VCaP (cell line): Measurements from ENCODE around the gene PBX3.

Source experiments
- H3K27ac ChIP-seq: fragments of 450-650 bp; 2 replicates; pipeline ENCODE4 v1.5.1; 2017
- TF ChIP-seq, protein P1 (sequence below): fragments of 450-650 bp; conservative IDR thresholded peaks from 2 replicates; pipeline ENCODE4 v1.5.1; 2017; ENCODE audit warnings: mild to moderate bottlenecking, moderate library complexity

Gene PBX3

GRCh38 chr9:125707472-125707804 lies 39.7 kb upstream of the PBX3 start:
- peak overlapping the region; percentile 79 for H3K27ac ChIP-seq

GRCh38 chr9:125726456-125727132 lies 20.6 kb upstream of the PBX3 start:
- no peak overlapping the region for H3K27ac ChIP-seq
- TF ChIP-seq, protein P1, sequence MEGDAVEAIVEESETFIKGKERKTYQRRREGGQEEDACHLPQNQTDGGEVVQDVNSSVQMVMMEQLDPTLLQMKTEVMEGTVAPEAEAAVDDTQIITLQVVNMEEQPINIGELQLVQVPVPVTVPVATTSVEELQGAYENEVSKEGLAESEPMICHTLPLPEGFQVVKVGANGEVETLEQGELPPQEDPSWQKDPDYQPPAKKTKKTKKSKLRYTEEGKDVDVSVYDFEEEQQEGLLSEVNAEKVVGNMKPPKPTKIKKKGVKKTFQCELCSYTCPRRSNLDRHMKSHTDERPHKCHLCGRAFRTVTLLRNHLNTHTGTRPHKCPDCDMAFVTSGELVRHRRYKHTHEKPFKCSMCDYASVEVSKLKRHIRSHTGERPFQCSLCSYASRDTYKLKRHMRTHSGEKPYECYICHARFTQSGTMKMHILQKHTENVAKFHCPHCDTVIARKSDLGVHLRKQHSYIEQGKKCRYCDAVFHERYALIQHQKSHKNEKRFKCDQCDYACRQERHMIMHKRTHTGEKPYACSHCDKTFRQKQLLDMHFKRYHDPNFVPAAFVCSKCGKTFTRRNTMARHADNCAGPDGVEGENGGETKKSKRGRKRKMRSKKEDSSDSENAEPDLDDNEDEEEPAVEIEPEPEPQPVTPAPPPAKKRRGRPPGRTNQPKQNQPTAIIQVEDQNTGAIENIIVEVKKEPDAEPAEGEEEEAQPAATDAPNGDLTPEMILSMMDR: no peak

More at GRCh38 chr9:125707472-125707804, 39.7 kb upstream of the PBX3 start:
- TF ChIP-seq, protein P1: no peak

GRCh38 chr9:125730168-125730567 lies 17.0 kb upstream of the PBX3 start:
- H3K27ac ChIP-seq: no peak overlapping the region
- TF ChIP-seq, protein P1: no peak

DNA sequence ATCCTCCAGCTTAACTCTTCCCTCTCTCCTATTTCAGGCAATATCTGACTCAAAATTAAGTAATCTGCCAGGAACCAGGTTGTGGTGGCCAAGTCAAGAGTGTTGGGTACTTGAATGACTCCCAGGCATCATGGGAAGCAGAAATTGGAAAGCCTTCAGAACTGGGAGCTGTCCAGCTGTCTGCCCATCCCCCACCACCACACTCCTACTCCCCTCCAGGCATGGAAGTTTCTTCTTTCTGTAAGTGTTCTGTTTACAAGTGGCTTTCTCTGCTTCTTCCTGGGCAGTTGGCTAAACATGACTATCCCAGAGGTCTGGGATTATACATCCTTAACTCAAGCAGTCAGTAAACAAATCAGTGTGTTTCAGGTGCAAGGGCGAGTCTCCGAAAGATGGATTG lies 14.6 kb upstream of the PBX3 start:
- TF ChIP-seq, protein P1: no peak
- no peak overlapping the region for H3K27ac ChIP-seq

GRCh38 chr9:125739436-125739835 lies 7.7 kb upstream of the PBX3 start:
- no peak overlapping the region for H3K27ac ChIP-seq
- TF ChIP-seq, protein P1: no peak

DNA sequence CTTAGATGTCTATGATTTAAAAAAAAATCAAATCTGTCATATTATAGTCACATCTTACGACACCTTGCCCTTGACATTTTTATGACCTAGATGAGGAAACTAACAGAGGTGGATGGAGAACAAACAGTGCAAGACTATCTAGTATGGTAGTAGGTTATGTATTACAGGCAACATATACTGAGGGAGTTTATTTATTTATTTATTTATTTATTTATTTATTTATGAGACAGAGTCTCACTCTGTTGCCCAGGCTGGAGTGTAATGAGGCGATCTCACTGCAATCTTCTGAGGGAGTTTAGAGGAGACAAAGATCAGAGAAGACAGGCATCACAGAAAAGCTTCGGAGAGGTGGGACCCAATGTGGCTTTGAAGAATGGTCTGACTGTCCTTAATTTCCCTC lies 4.5 kb upstream of the PBX3 start:
- TF ChIP-seq, protein P1: no peak
- H3K27ac ChIP-seq: no peak overlapping the region

- no peak overlapping the region for H3K27ac ChIP-seq
- TF ChIP-seq, protein P1: no peak
Observed at GRCh38 chr9:125743682-125744428, 3.3 kb upstream of the PBX3 start.
